ENCODE results near the gene RFTN1. TPM values are rescaled to one million over a fixed set of nuclear protein-coding genes. Genes with fewer than 3 reads are reported as not detected.
A peak's percentile ranks its signal among the peaks of the same experiment; 100 is the strongest.

Gene RFTN1
- total and polyA plus RNA-seq, 10 of the 15 experiments (the other 5 are each of a cell fraction or from before 2014, with no cell fraction given): 20.6 to 213 (median 147) TPM

GRCh38 chr3:16514755-16515353 is 1.4 kb upstream of the RFTN1 start (continued):
- no peak for TF ChIP-seq CTCF (IDR thresholded peaks at IDR 0.05 in 2 of 3, conservative IDR thresholded peaks at IDR 0.05 in 1 of 3; ENCODE audit: control insufficient read depth in 2 of 3, extremely low read depth in 1 of 3, insufficient read depth in 1 of 3, low read depth in 3 of 3, low read length in 3 of 3)
- peak; percentile 56 for TF ChIP-seq SMAD1 (IDR thresholded peaks at IDR 0.05; ENCODE audit: low read depth, partially characterized antibody)
- peak in 1 of 2 experiments; percentile 37; a peak in 1 of 4 replicates for TF ChIP-seq EP300 (IDR thresholded peaks at IDR 0.05; ENCODE audit: borderline replicate concordance in 1 of 2, control insufficient read depth in 1 of 2, low read depth in 2 of 2, low read length in 2 of 2)
- TF ChIP-seq POLR2AphosphoS5 (IDR thresholded peaks at IDR 0.05; ENCODE audit: low read length): peak; percentile 48
- TF ChIP-seq HDAC2 (IDR thresholded peaks at IDR 0.05): no peak
- no peak for TF ChIP-seq MYB (IDR thresholded peaks at IDR 0.05; ENCODE audit: borderline replicate concordance, low read depth, low read length)
- TF ChIP-seq RELA (IDR thresholded peaks at IDR 0.05; ENCODE audit: borderline replicate concordance, partially characterized antibody): no peak
- no peak for TF ChIP-seq TAF1 (IDR thresholded peaks at IDR 0.05; ENCODE audit: borderline replicate concordance, low read depth, low read length)
- TF ChIP-seq PBX3 (IDR thresholded peaks at IDR 0.05; ENCODE audit: insufficient replicate concordance, low read depth, low read length): no peak
- TF ChIP-seq SIN3A (IDR thresholded peaks at IDR 0.05; ENCODE audit: low read depth, low read length): no peak
- no peak for TF ChIP-seq MYC (IDR thresholded peaks at IDR 0.05; ENCODE audit: insufficient read depth, insufficient read length, insufficient replicate concordance, low read length, severe bottlenecking)
- TF ChIP-seq CEBPZ (IDR thresholded peaks at IDR 0.05; ENCODE audit: low read depth, low read length): no peak
- TF ChIP-seq JUNB (IDR thresholded peaks at IDR 0.05): no peak; the same call in 1 of the 2 replicates
- no peak for TF ChIP-seq KDM1A (IDR thresholded peaks at IDR 0.05; ENCODE audit: borderline replicate concordance)
- TF ChIP-seq EED (IDR thresholded peaks at IDR 0.05; ENCODE audit: low read depth): no peak; the same call in 1 of the 2 replicates
- TF ChIP-seq USF2 (IDR thresholded peaks at IDR 0.05; ENCODE audit: borderline replicate concordance, low read depth, low read length): no peak; the same call in 1 of the 2 replicates
- peak; percentile 54 for TF ChIP-seq ZNF687 (IDR thresholded peaks at IDR 0.05)
- TF ChIP-seq SMARCA5 (IDR thresholded peaks at IDR 0.05): no peak
